ENCODE results near the gene ZNF480. TPM values are rescaled to one million over a fixed set of nuclear protein-coding genes. Genes with fewer than 3 reads are reported as not detected.

ZNF480 gene
- total RNA-seq = 3.5 and 3.9 TPM in 2 replicates

GRCh38 chr19:52296773-52297600, at the start of gene ZNF480:
ZNF480 (plus strand) TSS chr19:52297169; CDS start chr19:52300413, 3,244 bp downstream.

GRCh38 chr19:52269338-52270261, 27.4 kb upstream of the ZNF480 start, which contains the start of gene ZNF766:
ZNF766 (plus strand) TSS chr19:52269587; CDS start chr19:52269614, 27 bp downstream.

GRCh38 chr19:52336117-52336790, 39.3 kb downstream of the ZNF480 start, which contains the start of gene ZNF610:
ZNF610 (plus strand) TSS chr19:52336243; CDS start chr19:52349173, 12,930 bp downstream.

GRCh38 chr19:52369559-52370340, 72.8 kb downstream of the ZNF480 start, which contains the start of gene ZNF880:
ZNF880 (plus strand) TSS chr19:52369923; CDS start chr19:52369966, 43 bp downstream.

Other genes starting within 250 kb of the ZNF480 start
- 5.5 and 8.2 TPM in 2 replicates for gene ZNF432, start 248.3 kb upstream of the ZNF480 start, total RNA-seq
- gene ZNF841, start 201.4 kb upstream of the ZNF480 start, total RNA-seq = 11.7 and 17.9 TPM in 2 replicates
- gene ZNF616, start 157.2 kb upstream of the ZNF480 start, total RNA-seq = 5.2 and 11.2 TPM in 2 replicates
- gene ZNF836, start 125.5 kb upstream of the ZNF480 start, total RNA-seq = 3.5 and 3.6 TPM in 2 replicates
- gene PPP2R1A, start 107.1 kb upstream of the ZNF480 start, total RNA-seq = 84.8 and 90.0 TPM in 2 replicates
- gene ZNF766, start 27.6 kb upstream of the ZNF480 start, total RNA-seq = 9.4 and 9.9 TPM in 2 replicates
- 0.97 and 1.4 TPM in 2 replicates for gene ZNF610, start 39.1 kb downstream of the ZNF480 start, total RNA-seq
- 12.3 and 17.5 TPM in 2 replicates for gene ZNF880, start 72.8 kb downstream of the ZNF480 start, total RNA-seq
- 6.2 and 8.2 TPM in 2 replicates for gene ZNF528, start 100.7 kb downstream of the ZNF480 start, total RNA-seq
- not detected in 2 replicates for gene ZNF534, start 132.0 kb downstream of the ZNF480 start, total RNA-seq
- 0.30 and 1.6 TPM in 2 replicates for gene ZNF578, start 156.4 kb downstream of the ZNF480 start, total RNA-seq
- gene ZNF808, start 230.5 kb downstream of the ZNF480 start, total RNA-seq = 15.3 and 28.3 TPM in 2 replicates

All from epithelial cell of umbilical artery (primary cell).